Activated CD4-positive, alpha-beta memory T cell treated with anti-CD3 and anti-CD28 coated beads for 36 hours (primary cell): ENCODE data around the gene TMPRSS5. TPM values are rescaled to one million over a fixed set of nuclear protein-coding genes. Genes with fewer than 3 reads are reported as not detected.
"Not testable (repeated sequence)": the region's sequence is repeated elsewhere in the genome, so short reads cannot be mapped to it uniquely, and the experiment has no call there.

ENCODE experiments used
- CTCF ChIA-PET: fragments of 350-600 bp; sonication (Branson Sonifier 250); formaldehyde crosslinking; loops from one replicate; lab custom pipeline; 2021; ENCODE audit warnings: antibody characterized with exemption, inconsistent platforms; lab: Charles Lee
- POLR2A ChIA-PET: fragments of 350-600 bp; sonication (Branson Sonifier 250); formaldehyde crosslinking; loops from one replicate; lab custom pipeline; 2021; ENCODE audit warnings: antibody characterized with exemption; lab: Charles Lee
- DNase-seq: peaks from one replicate; pipeline ENCODE4 v3.0.0-alpha.2; 2020
- H3K27ac Mint-ChIP-seq: one replicate; pipeline ENCODE4 v1.8.0; 2021; ENCODE audit warnings: mixed read lengths
- H3K27me3 Mint-ChIP-seq: one replicate; pipeline ENCODE4 v1.8.0; 2021; ENCODE audit warnings: mixed read lengths
- H3K36me3 Mint-ChIP-seq: one replicate; pipeline ENCODE4 v1.8.0; 2021; ENCODE audit warnings: mixed read lengths
- H3K4me1 Mint-ChIP-seq: one replicate; pipeline ENCODE4 v1.8.0; 2021; ENCODE audit warnings: low read depth, mixed read lengths
- H3K4me3 Mint-ChIP-seq: one replicate; pipeline ENCODE4 v1.8.0; 2021; ENCODE audit warnings: mild to moderate bottlenecking, mixed read lengths
- H3K9me3 Mint-ChIP-seq: one replicate; pipeline ENCODE4 v1.8.0; 2021; ENCODE audit warnings: mixed read lengths
- intact Hi-C: fragments of 100-400 bp; cut with micrococcal nuclease; formaldehyde crosslinking; loops from one replicate; pipeline ENCODE4 v1.15.1; 2023
- total RNA-seq, 2 experiments: library from RNA; stranded (reverse); gene quantifications; one replicate each; pipeline ENCODE4 v1.2.3, GENCODE V29; 2021

Gene TMPRSS5
- total RNA-seq, 2 experiments from 2014 or later: 1.1 to 1.9 TPM

- Mint-ChIP-seq H3K4me1 (no peaks in the 10 kb centered on the region), H3K36me3 (peaks cover 17% of the 10 kb centered on the region), H3K27ac (no peak overlapping the region), H3K9me3 (peaks cover 7% of the 10 kb centered on the region), H3K4me3 (no peak overlapping the region), H3K27me3 (no peaks in the 10 kb centered on the region)
- no peak for DNase-seq
- CTCF ChIA-PET: no interaction called here
- intact Hi-C loops: no loop called here
- POLR2A ChIA-PET: no interaction called here
These were observed 16.1 kb upstream of the TMPRSS5 start for GRCh38 chr11:113722221-113722620.

- H3K4me1 Mint-ChIP-seq: no peaks in the 10 kb centered on the region
- intact Hi-C loops: no loop called here
- ChIA-PET CTCF (no interaction called here), POLR2A (no interaction called here)
- no peak overlapping the region for H3K4me3 Mint-ChIP-seq
- no peak for DNase-seq
- H3K27me3 Mint-ChIP-seq: no peaks in the 10 kb centered on the region
- H3K36me3 Mint-ChIP-seq: peaks cover 22% of the 10 kb centered on the region
- peaks cover 7% of the 10 kb centered on the region for H3K9me3 Mint-ChIP-seq
- H3K27ac Mint-ChIP-seq: no peak overlapping the region
These were observed 15.5 kb upstream of the TMPRSS5 start for GRCh38 chr11:113721462-113722066.

GRCh38 chr11:113720478-113720877, 14.4 kb upstream of the TMPRSS5 start:
- H3K27me3 Mint-ChIP-seq, POLR2A ChIA-PET, intact Hi-C loops, H3K4me1 Mint-ChIP-seq, H3K27ac Mint-ChIP-seq, H3K9me3 Mint-ChIP-seq, DNase-seq, CTCF ChIA-PET, H3K4me3 Mint-ChIP-seq: not testable (repeated sequence)
- H3K36me3 Mint-ChIP-seq: peaks cover 29% of the 10 kb centered on the region

GRCh38 chr11:113715882-113716625, 9.9 kb upstream of the TMPRSS5 start:
- ChIA-PET POLR2A (no interaction called here), CTCF (no interaction called here)
- H3K27me3 Mint-ChIP-seq: no peaks in the 10 kb centered on the region
- H3K27ac Mint-ChIP-seq: no peak overlapping the region
- intact Hi-C loops: no loop called here
- H3K9me3 Mint-ChIP-seq: peaks cover 7% of the 10 kb centered on the region
- no peaks in the 10 kb centered on the region for H3K4me1 Mint-ChIP-seq
- no peak for DNase-seq
- no peak overlapping the region for H3K4me3 Mint-ChIP-seq
- H3K36me3 Mint-ChIP-seq: peaks cover 42% of the 10 kb centered on the region

- H3K27me3 Mint-ChIP-seq: no peaks in the 10 kb centered on the region
- H3K9me3 Mint-ChIP-seq: peaks cover 2% of the 10 kb centered on the region
- H3K4me1 Mint-ChIP-seq: no peaks in the 10 kb centered on the region
- H3K4me3 Mint-ChIP-seq: no peak overlapping the region
- peaks cover 34% of the 10 kb centered on the region for H3K36me3 Mint-ChIP-seq
- ChIA-PET POLR2A (no interaction called here), CTCF (no interaction called here)
- no peak for DNase-seq
- intact Hi-C loops: no loop called here
- no peak overlapping the region for H3K27ac Mint-ChIP-seq
These were observed 9.2 kb upstream of the TMPRSS5 start for GRCh38 chr11:113715273-113715672.

GRCh38 chr11:113710989-113711388, 4.9 kb upstream of the TMPRSS5 start:
- intact Hi-C loops: no loop called here
- ChIA-PET POLR2A (no interaction called here), CTCF (no interaction called here)
- Mint-ChIP-seq H3K27me3 (no peaks in the 10 kb centered on the region), H3K4me1 (no peaks in the 10 kb centered on the region), H3K4me3 (no peak overlapping the region), H3K9me3 (peaks cover 24% of the 10 kb centered on the region), H3K36me3 (peaks cover 28% of the 10 kb centered on the region), H3K27ac (no peak overlapping the region)
- no peak for DNase-seq

GRCh38 chr11:113703551-113703950, 2.6 kb downstream of the TMPRSS5 start:
- H3K4me1 Mint-ChIP-seq, POLR2A ChIA-PET, H3K27ac Mint-ChIP-seq, H3K36me3 Mint-ChIP-seq, intact Hi-C loops, H3K27me3 Mint-ChIP-seq, CTCF ChIA-PET, DNase-seq, H3K4me3 Mint-ChIP-seq: not testable (repeated sequence)
- H3K9me3 Mint-ChIP-seq: peaks cover 11% of the 10 kb centered on the region

GRCh38 chr11:113701491-113701890, 4.6 kb downstream of the TMPRSS5 start:
- POLR2A ChIA-PET: no interaction called here

GRCh38 chr11:113698515-113698914, 7.6 kb downstream of the TMPRSS5 start:
- intact Hi-C loops: no loop called here
- no peaks in the 10 kb centered on the region for H3K36me3 Mint-ChIP-seq
- ChIA-PET CTCF (no interaction called here), POLR2A (no interaction called here)
- no peaks in the 10 kb centered on the region for H3K9me3 Mint-ChIP-seq
- no peak overlapping the region for H3K27ac Mint-ChIP-seq
- H3K4me3 Mint-ChIP-seq: no peak overlapping the region
- H3K27me3 Mint-ChIP-seq: no peaks in the 10 kb centered on the region
- H3K4me1 Mint-ChIP-seq: no peaks in the 10 kb centered on the region
- no peak for DNase-seq

More at GRCh38 chr11:113701491-113701890, 4.6 kb downstream of the TMPRSS5 start:
- no peak overlapping the region for H3K27ac Mint-ChIP-seq
- no peaks in the 10 kb centered on the region for H3K36me3 Mint-ChIP-seq
- no peaks in the 10 kb centered on the region for H3K9me3 Mint-ChIP-seq
- CTCF ChIA-PET: no interaction called here
- H3K4me1 Mint-ChIP-seq: no peaks in the 10 kb centered on the region
- no peak overlapping the region for H3K4me3 Mint-ChIP-seq
- intact Hi-C loops: no loop called here
- no peak for DNase-seq
- H3K27me3 Mint-ChIP-seq: no peaks in the 10 kb centered on the region

- CTCF ChIA-PET: no interaction called here
- POLR2A ChIA-PET: no interaction called here
- H3K9me3 Mint-ChIP-seq: no peaks in the 10 kb centered on the region
These were observed 8.2 kb downstream of the TMPRSS5 start for GRCh38 chr11:113697756-113698407.

GRCh38 chr11:113697111-113697510, 9.0 kb downstream of the TMPRSS5 start:
- ChIA-PET CTCF (no interaction called here), POLR2A (no interaction called here)
- H3K27me3 Mint-ChIP-seq: no peaks in the 10 kb centered on the region
- intact Hi-C loops: no loop called here
- H3K4me3 Mint-ChIP-seq: no peak overlapping the region
- no peaks in the 10 kb centered on the region for H3K4me1 Mint-ChIP-seq
- H3K36me3 Mint-ChIP-seq: no peaks in the 10 kb centered on the region
- H3K27ac Mint-ChIP-seq: no peak overlapping the region
- no peaks in the 10 kb centered on the region for H3K9me3 Mint-ChIP-seq
- no peak for DNase-seq

More at GRCh38 chr11:113697756-113698407, 8.2 kb downstream of the TMPRSS5 start:
- no peaks in the 10 kb centered on the region for H3K36me3 Mint-ChIP-seq
- no peak for DNase-seq
- intact Hi-C loops: no loop called here
- H3K27ac Mint-ChIP-seq: no peak overlapping the region
- no peak overlapping the region for H3K4me3 Mint-ChIP-seq
- no peaks in the 10 kb centered on the region for H3K27me3 Mint-ChIP-seq
- no peaks in the 10 kb centered on the region for H3K4me1 Mint-ChIP-seq

- H3K36me3 Mint-ChIP-seq: no peaks in the 10 kb centered on the region
- no peaks in the 10 kb centered on the region for H3K27me3 Mint-ChIP-seq
- no peaks in the 10 kb centered on the region for H3K9me3 Mint-ChIP-seq
- no peak for DNase-seq
- no peak overlapping the region for H3K27ac Mint-ChIP-seq
- POLR2A ChIA-PET: no interaction called here
- CTCF ChIA-PET: no interaction called here
- no peak overlapping the region for H3K4me3 Mint-ChIP-seq
- intact Hi-C loops: no loop called here
- H3K4me1 Mint-ChIP-seq: no peaks in the 10 kb centered on the region
These were observed 10.9 kb downstream of the TMPRSS5 start for GRCh38 chr11:113695207-113695606.
